ENCODE data around the gene WDR87. TPM values are rescaled to one million over a fixed set of nuclear protein-coding genes. Genes with fewer than 3 reads are reported as not detected.

Gene WDR87
- total RNA-seq, 6 experiments from 2014 or later, result not detected

- DNase-seq (peak; percentile 78 to 84 (median 79)), ATAC-seq (peak; percentile 65 to 69 (median 67))
- Histone ChIP-seq H3K9me3 (no peaks in the 10 kb centered on the region), H3K27me3 (no peaks in the 10 kb centered on the region), H3K36me3 (no peaks in the 10 kb centered on the region), H3K4me3 (no peak overlapping the region), H3K4me1 (peaks cover 0 to 1% (median under 1%) of the 10 kb centered on the region in 4 donors), H3K27ac (no peak overlapping the region)
- 0% methylated on average over 4 of the region's 4 CpGs for WGBS (ENCODE audit: insufficient coverage, low coverage, low lambda C conversion rate, missing lambda C conversion rate)
- intact Hi-C loops (cut with DNase I), result loop anchor here (10.0 kb wide), 2 partner anchors 172 to 192 kb away; no protein-coding TSS in a partner anchor
- TF ChIP-seq, protein P1, sequence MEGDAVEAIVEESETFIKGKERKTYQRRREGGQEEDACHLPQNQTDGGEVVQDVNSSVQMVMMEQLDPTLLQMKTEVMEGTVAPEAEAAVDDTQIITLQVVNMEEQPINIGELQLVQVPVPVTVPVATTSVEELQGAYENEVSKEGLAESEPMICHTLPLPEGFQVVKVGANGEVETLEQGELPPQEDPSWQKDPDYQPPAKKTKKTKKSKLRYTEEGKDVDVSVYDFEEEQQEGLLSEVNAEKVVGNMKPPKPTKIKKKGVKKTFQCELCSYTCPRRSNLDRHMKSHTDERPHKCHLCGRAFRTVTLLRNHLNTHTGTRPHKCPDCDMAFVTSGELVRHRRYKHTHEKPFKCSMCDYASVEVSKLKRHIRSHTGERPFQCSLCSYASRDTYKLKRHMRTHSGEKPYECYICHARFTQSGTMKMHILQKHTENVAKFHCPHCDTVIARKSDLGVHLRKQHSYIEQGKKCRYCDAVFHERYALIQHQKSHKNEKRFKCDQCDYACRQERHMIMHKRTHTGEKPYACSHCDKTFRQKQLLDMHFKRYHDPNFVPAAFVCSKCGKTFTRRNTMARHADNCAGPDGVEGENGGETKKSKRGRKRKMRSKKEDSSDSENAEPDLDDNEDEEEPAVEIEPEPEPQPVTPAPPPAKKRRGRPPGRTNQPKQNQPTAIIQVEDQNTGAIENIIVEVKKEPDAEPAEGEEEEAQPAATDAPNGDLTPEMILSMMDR (IDR thresholded peaks at IDR 0.05), result peak; percentile 80 to 92 (median 86)
- no peak for TF ChIP-seq POLR2A (IDR thresholded peaks at IDR 0.05)
Measured at GRCh38 chr19:37902668-37903067, 3.7 kb downstream of the WDR87 start.

DNA sequence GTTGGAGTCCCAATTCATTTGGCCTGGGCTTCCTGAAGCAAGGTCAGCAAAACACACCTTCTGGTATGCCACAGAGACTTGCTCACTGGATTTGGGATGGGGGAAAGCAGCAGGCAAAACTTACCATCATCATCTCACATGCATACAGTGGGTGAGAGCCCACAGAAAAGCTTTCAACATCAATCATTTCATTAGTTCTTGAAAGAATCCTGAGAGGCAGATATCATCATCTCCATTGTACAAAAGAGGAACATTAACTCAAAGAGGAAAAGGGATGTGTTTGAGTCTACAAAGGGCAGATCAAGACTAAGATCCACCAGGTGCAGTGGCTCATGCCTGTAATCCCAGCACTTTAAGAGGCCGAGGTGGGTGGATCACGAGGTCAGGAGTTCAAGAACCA lies 6.4 kb downstream of the WDR87 start:
- no peaks in the 10 kb centered on the region for H3K9me3 ChIP-seq
- no peaks in the 10 kb centered on the region for H3K4me1 ChIP-seq
- no peaks in the 10 kb centered on the region for H3K27me3 ChIP-seq
- no peak overlapping the region for H3K27ac ChIP-seq
- TF ChIP-seq, protein P1 (IDR thresholded peaks at IDR 0.05), result no peak
- no peak for TF ChIP-seq POLR2A (IDR thresholded peaks at IDR 0.05)
- intact Hi-C loops (cut with DNase I), result loop anchor here (10.0 kb wide), 4 partner anchors 175 to 335 kb away; partner anchors contain the start of gene DPF1 (in 1 of the 2)
- no peak overlapping the region for H3K4me3 ChIP-seq
- WGBS (ENCODE audit: insufficient coverage, low coverage, low lambda C conversion rate, missing lambda C conversion rate), result 48% methylated on average over 2 of the region's 2 CpGs
- ATAC-seq (no peak), DNase-seq (no peak)
- no peaks in the 10 kb centered on the region for H3K36me3 ChIP-seq

DNA sequence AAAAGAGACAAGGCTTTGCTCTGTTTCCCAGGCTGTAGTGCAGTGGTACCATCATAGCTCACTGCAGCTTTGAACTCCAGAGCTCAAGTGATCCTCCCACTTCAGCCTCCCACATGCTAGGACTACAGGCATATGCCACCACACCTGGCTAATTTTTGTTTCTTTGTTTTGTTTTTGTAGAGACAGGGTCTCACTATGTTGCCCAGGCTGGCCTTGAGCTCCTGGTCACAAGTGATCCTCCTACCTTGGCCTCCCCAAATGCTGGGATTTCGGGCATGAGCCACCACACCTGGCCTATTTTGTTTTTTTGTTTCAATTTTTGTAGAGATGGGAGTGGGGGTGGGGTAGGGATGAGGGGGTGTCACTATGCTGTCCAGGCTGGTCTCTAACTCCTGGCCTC lies 6.9 kb downstream of the WDR87 start:
- TF ChIP-seq POLR2A (IDR thresholded peaks at IDR 0.05), result no peak
- TF ChIP-seq, protein P1 (IDR thresholded peaks at IDR 0.05), result no peak
- Histone ChIP-seq H3K27me3 (no peaks in the 10 kb centered on the region), H3K36me3 (no peaks in the 10 kb centered on the region), H3K4me3 (no peak overlapping the region), H3K9me3 (no peaks in the 10 kb centered on the region), H3K27ac (no peak overlapping the region), H3K4me1 (no peaks in the 10 kb centered on the region)
- ATAC-seq, result no peak
- DNase-seq, result no peak
- intact Hi-C loops (cut with DNase I), result loop anchor here (10.0 kb wide), 2 partner anchors 325 to 335 kb away; partner anchors contain the start of gene DPF1 (in 1 of the 2)
- 50% methylated on average over 1 of the region's 1 CpG for WGBS (ENCODE audit: insufficient coverage, low coverage, low lambda C conversion rate, missing lambda C conversion rate)

DNA sequence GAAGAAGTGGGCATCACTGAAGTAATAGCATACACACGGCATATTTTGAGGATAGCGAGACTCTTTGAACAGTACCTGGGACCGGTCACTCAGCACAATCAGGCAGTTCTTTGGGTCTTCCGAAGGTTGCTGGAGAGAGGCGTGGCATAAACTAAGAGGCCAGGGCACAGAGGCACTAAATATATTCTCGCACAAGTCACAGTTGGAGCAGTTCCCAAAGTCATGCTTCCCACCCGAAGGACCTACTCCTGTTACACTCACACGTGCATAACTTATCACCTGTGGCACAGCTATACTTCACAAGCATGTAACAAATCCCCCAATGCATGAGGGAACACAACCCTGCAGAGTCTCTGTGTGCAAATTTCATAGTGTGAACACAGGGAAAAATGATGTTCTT lies 10.2 kb downstream of the WDR87 start:
- intact Hi-C loops (cut with DNase I), result loop anchor here (10.0 kb wide), 2 partner anchors 329 to 339 kb away; partner anchors contain the start of gene DPF1 (in 1 of the 2)
- H3K27ac ChIP-seq, result no peak overlapping the region
- H3K4me3 ChIP-seq, result no peak overlapping the region
- no peaks in the 10 kb centered on the region for H3K4me1 ChIP-seq
- no peaks in the 10 kb centered on the region for H3K36me3 ChIP-seq
- ATAC-seq, result no peak
- no peaks in the 10 kb centered on the region for H3K27me3 ChIP-seq
- DNase-seq, result no peak
- TF ChIP-seq, protein P1 (IDR thresholded peaks at IDR 0.05), result no peak
- TF ChIP-seq POLR2A (IDR thresholded peaks at IDR 0.05), result no peak
- 100% methylated on average over 1 of the region's 8 CpGs for WGBS (ENCODE audit: insufficient coverage, low coverage, low lambda C conversion rate, missing lambda C conversion rate)
- no peaks in the 10 kb centered on the region for H3K9me3 ChIP-seq
